Common myeloid progenitor, CD34-positive (primary cell): ENCODE measurements around the gene CHMP1A.
A peak's percentile ranks its signal among the peaks of the same experiment; 100 is the strongest.

Experiments used
- CTCF ChIA-PET: fragments of 350-600 bp; sonication (Branson Sonifier 250); formaldehyde crosslinking; loops from one replicate; lab custom pipeline; 2021; ENCODE audit warnings: antibody characterized with exemption; lab: Charles Lee
- POLR2A ChIA-PET: fragments of 350-600 bp; sonication (Branson Sonifier 250); formaldehyde crosslinking; loops from one replicate; lab custom pipeline; 2021; ENCODE audit warnings: antibody characterized with exemption; lab: Charles Lee
- DNase-seq, 3 donors: peaks; one replicate each; pipeline versions ENCODE4 v3.0.0 to v3.0.0-alpha.2; 2013
- H3K27ac ChIP-seq, 2 experiments: 1 replicate in 1 of 2; 2 replicates in 1 of 2; pipeline ENCODE4 v1.7.0; 2013; ENCODE audit warnings: inconsistent platforms in 2 of 2, low read length in 2 of 2, mild to moderate bottlenecking in 2 of 2, low read depth in 1 of 2, moderate library complexity in 1 of 2; ENCODE audit not compliant: severe bottlenecking in 2 of 2, insufficient read depth in 1 of 2, poor library complexity in 1 of 2
- H3K27me3 ChIP-seq, 5 experiments: replicated peaks in 2 of 5; 1 replicate in 3 of 5; 2 replicates in 2 of 5; pipeline versions ENCODE4 v1.6.1 to v1.7.0; 2013; ENCODE audit warnings: low read length in 4 of 5, mild to moderate bottlenecking in 2 of 5, moderate library complexity in 2 of 5, inconsistent platforms in 1 of 5; ENCODE audit not compliant: insufficient read depth in 5 of 5, control insufficient read depth in 4 of 5
- H3K36me3 ChIP-seq, 4 experiments: 1 replicate in 2 of 4; 2 replicates in 2 of 4; pipeline versions ENCODE4 v1.6.1 to v1.7.0; 2013; ENCODE audit warnings: low read length in 3 of 4, control low read depth in 1 of 4, mild to moderate bottlenecking in 1 of 4; ENCODE audit not compliant: control insufficient read depth in 4 of 4, insufficient read depth in 4 of 4
- H3K4me1 ChIP-seq, 4 experiments: 1 replicate in 3 of 4; 2 replicates in 1 of 4; pipeline versions ENCODE4 v1.6.1 to v1.7.1; 2013; ENCODE audit warnings: low read length in 3 of 4, mild to moderate bottlenecking in 3 of 4, control low read depth in 1 of 4, inconsistent platforms in 1 of 4, moderate library complexity in 1 of 4; ENCODE audit not compliant: control insufficient read depth in 4 of 4, insufficient read depth in 4 of 4; ENCODE audit errors: control extremely low read depth in 1 of 4
- H3K4me3 ChIP-seq, 7 experiments: 1 replicate in 4 of 7; 2 replicates in 3 of 7; pipeline versions ENCODE4 v1.5.1 to v1.7.0; 2013; ENCODE audit warnings: mild to moderate bottlenecking in 7 of 7, low read length in 6 of 7, moderate library complexity in 6 of 7, inconsistent platforms in 2 of 7, low read depth in 2 of 7, control low read depth in 1 of 7; ENCODE audit not compliant: insufficient read depth in 4 of 7, control insufficient read depth in 1 of 7; ENCODE audit errors: extremely low read depth in 1 of 7
- H3K9me3 ChIP-seq, 5 experiments: 1 replicate in 4 of 5; 2 replicates in 1 of 5; pipeline versions ENCODE4 v1.6.1 to v1.7.1; 2013; ENCODE audit warnings: low read length in 4 of 5, mild to moderate bottlenecking in 2 of 5, inconsistent platforms in 1 of 5, low read depth in 1 of 5, moderate library complexity in 1 of 5; ENCODE audit not compliant: control insufficient read depth in 4 of 5, insufficient read depth in 2 of 5; ENCODE audit errors: control extremely low read depth in 1 of 5
- WGBS: methylation state at CpG from one replicate; pipeline ENCODE4 v1.1.5; 2013; ENCODE audit not compliant: insufficient coverage; 5-methylcytosine and 5-hydroxymethylcytosine counted together

CHMP1A gene

DNA sequence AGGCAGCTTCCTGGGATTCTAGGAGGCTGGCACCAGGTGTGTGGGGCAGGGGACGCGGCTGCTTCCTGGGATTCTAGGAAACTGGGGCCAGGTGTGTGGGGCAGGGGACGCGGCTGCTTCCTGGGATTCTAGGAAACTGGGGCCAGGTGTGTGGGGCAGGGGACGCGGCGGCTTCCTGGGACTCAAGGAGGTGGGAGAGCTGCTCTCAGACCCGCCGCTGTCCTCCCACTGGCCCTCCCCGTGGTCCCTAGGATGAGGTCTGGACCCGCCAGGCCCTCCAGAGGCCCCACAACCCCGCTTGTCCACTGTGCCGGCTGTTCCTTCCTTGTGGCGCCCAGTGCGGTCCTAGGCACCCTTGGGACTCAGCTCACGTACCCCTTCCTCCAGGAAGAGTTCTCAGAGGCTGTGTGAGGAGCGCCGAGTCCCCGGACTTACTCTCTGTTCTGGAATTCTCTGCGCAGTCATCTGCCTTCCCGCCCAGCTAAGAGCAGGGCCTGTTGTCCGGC is 43.5 kb downstream of the CHMP1A start:
- ChIA-PET CTCF (interaction anchor here (1.2 to 2.2 kb wide), 5 partner anchors 10 to 16 kb away, joined by 3 to 11 read pairs (median 6); no protein-coding TSS in a partner anchor), POLR2A (no interaction called here)
- H3K36me3 ChIP-seq, result no peaks in the 10 kb centered on the region
- no peak for DNase-seq
- H3K9me3 ChIP-seq, result no peaks in the 10 kb centered on the region
- 96% methylated on average over 22 of the region's 22 CpGs for WGBS
- no peak overlapping the region for H3K4me3 ChIP-seq
- no peak overlapping the region for H3K27ac ChIP-seq
- H3K27me3 ChIP-seq, result no peaks in the 10 kb centered on the region
- H3K4me1 ChIP-seq, result peaks cover 0 to 16% (median 10%) of the 10 kb centered on the region in 4 experiments

DNA sequence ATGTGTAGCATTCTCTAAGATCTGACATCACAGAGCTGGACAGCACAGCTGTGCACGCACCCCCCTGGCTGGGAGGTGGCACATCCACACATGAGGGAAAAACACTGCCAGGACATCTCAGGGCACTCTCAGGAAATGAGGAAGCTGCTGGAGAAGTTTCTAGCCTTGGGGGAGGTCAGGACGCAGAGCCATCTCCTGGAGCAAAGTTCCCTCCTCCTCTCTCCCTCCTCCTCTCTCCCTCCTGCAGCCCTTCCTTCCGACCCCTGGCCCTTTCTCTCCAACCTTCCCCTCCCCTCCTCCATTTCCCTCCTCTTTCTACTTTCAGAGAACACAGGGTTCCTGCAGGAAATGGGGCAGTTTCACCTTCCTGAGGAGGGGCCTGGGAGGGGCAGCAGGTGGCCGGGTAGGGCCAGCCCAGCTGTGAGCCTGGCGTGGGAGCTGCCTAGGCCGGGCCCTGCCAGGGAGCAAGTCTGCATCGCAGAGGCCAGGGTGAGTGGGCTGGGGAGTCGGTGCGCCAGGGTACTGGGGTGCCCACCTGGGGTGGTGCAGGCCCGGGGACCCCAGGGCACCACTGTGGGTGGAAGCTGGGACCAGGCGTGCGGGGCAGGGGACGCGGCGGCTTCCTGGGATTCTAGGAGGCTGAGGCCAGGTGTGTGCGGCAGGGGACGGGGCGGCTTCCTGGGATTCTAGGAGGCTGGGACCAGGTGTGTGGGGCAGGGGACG is 44.1 kb downstream of the CHMP1A start, which contains the start of gene DPEP1:
TSS of gene DPEP1 (plus strand) at position 412 of the 723 bp plus-strand sequence. CDS start 16,769 bp downstream, outside the sequence.
- POLR2A ChIA-PET, result no interaction called here
- peak in 2 of 3 donors; percentile 9 to 29 for DNase-seq
- WGBS, result 63% methylated on average over 13 of the region's 19 CpGs

DNA sequence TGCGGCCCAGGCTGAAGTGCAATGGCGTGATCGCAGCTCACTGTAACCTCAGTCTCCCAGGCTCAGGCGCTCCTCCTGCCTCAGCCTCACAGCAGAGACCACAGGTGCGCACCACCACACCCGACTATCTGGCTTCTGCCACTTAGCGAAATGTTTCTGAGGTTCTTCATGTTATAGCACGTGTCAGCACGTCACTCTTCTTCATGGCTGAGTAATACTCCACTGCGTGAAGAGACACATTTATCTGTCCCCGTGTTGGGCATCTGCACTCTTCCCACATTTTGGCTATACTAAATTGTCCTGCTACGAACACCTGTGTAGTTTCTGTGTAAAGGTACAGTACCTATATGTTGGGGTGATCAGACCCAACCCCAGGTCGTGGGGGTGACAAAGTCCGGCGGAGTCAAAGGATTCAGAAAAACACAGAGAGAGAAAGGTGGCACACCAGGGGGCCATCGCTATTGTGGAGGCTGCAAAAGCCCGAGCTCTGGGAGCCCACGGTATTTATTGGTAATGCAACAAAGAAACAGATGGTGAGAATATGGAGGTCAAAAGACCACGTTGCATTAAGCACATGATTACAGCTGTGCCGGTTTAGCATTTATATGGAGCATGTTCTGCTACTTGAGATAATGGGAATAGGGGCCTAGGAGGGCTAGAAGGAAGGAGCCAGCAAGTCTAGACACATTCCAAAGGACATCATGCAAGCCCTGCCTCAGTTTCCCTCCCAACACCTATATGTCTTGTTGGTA is 44.9 kb downstream of the CHMP1A start:
- no peaks in the 10 kb centered on the region for H3K27me3 ChIP-seq
- DNase-seq, result no peak
- ChIA-PET POLR2A (no interaction called here), CTCF (interaction anchor here (0.7 to 1.6 kb wide), 5 partner anchors 9 to 46 kb away, joined by 3 to 5 read pairs (median 4); partner anchors contain the start of genes CHMP1A and SPATA33)
- H3K36me3 ChIP-seq, result no peaks in the 10 kb centered on the region
- 99% methylated on average over 16 of the region's 20 CpGs for WGBS
- no peak overlapping the region for H3K27ac ChIP-seq
- no peaks in the 10 kb centered on the region for H3K9me3 ChIP-seq
- peaks cover 0 to 16% (median 10%) of the 10 kb centered on the region in 4 experiments for H3K4me1 ChIP-seq
- H3K4me3 ChIP-seq, result no peak overlapping the region

More for the DNA sequence above, 44.1 kb downstream of the CHMP1A start, which contains the start of gene DPEP1:
- H3K27ac ChIP-seq, result no peak within 1 kb of the TSS
- no peaks in the 10 kb centered on the region for H3K27me3 ChIP-seq
- H3K36me3 ChIP-seq, result no peaks in the 10 kb centered on the region
- H3K9me3 ChIP-seq, result no peaks in the 10 kb centered on the region
- CTCF ChIA-PET, result interaction anchor here (0.7 to 2.2 kb wide), 4 partner anchors 8 to 11 kb away, joined by 3 to 7 read pairs (median 4); no protein-coding TSS in a partner anchor
- no peak within 1 kb of the TSS for H3K4me3 ChIP-seq
- H3K4me1 ChIP-seq, result peaks cover 0 to 16% (median 10%) of the 10 kb centered on the region in 4 experiments

DNA sequence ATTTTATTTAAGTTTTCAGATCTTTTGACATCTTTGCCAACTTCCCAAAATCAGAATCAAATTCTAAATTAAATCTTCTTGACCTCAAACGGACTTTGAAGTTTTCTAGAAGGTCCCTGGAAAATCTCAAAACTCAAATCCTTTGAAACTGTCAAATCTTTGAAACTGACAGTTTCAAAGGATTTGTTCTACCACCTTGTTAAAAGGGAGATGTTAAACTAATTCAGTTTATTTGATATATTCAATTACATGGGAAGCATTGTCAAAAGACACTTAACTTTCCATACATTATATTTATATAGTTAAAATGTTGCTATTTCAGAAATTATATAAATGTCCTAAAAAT is 47.4 kb downstream of the CHMP1A start:
- H3K9me3 ChIP-seq, result no peaks in the 10 kb centered on the region
- 100% methylated on average over 1 of the region's 1 CpG for WGBS
- no peak overlapping the region for H3K4me3 ChIP-seq
- H3K4me1 ChIP-seq, result peaks cover 0 to 16% (median 10%) of the 10 kb centered on the region in 4 experiments
- H3K27ac ChIP-seq, result no peak overlapping the region
- CTCF ChIA-PET, result no interaction called here
- no peak for DNase-seq
- POLR2A ChIA-PET, result no interaction called here
- H3K36me3 ChIP-seq, result no peaks in the 10 kb centered on the region
- no peaks in the 10 kb centered on the region for H3K27me3 ChIP-seq

DNA sequence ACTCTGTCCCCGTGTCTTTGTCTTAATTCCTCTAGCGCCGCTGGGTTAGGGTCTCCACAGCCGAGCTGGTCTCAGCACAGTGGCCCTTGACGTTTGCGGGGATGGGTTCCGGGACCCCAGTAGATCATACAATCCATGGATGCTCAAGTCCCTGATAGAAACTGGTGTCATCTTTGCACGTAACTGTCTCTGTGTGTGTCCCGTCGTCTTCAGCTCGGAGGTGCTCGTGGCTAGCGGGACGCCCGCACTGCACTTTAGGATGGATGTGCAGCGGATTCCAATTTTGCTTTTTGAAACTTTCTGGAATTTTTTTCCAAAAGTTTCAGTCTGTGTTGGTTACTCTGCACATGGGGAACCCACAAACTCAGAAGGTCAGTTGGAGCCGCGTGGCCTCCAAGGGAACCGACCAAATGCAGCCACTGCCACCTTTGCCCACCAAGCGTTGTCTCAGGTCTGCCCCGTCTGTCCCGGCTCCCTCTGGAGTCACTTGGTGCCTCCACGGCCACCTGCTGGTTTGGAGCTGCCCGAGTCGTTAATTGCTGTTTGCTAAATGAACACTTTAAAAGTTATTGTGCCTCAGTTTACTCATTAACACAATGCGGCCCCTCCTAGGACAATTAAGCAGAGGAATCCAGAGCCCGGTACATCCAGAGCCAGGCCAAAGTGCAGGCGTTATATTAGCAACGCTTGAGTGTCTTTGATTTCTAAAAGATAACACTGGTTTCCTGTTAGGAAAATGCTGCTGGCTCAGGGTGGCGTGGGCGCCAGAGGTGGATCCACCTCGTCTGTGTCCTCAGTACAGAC is 49.4 kb downstream of the CHMP1A start:
- H3K36me3 ChIP-seq, result no peaks in the 10 kb centered on the region
- peaks cover 0 to 7% (median 4%) of the 10 kb centered on the region in 4 experiments for H3K4me1 ChIP-seq
- DNase-seq, result no peak
- CTCF ChIA-PET, result no interaction called here
- POLR2A ChIA-PET, result no interaction called here
- no peak overlapping the region for H3K27ac ChIP-seq
- H3K9me3 ChIP-seq, result no peaks in the 10 kb centered on the region
- H3K27me3 ChIP-seq, result no peaks in the 10 kb centered on the region
- no peak overlapping the region for H3K4me3 ChIP-seq
- 96% methylated on average over 32 of the region's 32 CpGs for WGBS

DNA sequence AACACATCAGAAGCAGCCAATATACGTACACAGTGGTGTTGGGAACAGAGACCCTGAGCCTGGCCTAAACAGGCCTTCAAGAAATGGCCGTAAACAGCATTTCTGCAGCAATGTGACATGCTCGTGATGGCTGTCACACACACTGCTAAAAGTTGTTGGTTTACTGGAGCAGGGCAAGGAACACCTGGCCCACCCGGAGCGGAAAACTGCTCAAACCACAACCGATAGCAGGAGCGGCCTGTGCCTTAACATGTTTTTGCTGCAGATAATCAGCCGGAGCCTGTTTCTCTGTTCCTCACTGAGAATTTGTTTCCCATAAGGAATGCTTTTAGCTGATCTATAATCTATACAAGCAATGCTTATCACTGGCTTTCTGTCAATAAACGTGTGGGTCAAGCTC is 50.1 kb downstream of the CHMP1A start:
- ChIA-PET CTCF (no interaction called here), POLR2A (no interaction called here)
- Histone ChIP-seq H3K4me1 (peaks cover 0 to 8% (median 5%) of the 10 kb centered on the region in 4 experiments), H3K27me3 (no peaks in the 10 kb centered on the region), H3K4me3 (no peak overlapping the region), H3K27ac (no peak overlapping the region), H3K9me3 (no peaks in the 10 kb centered on the region), H3K36me3 (no peaks in the 10 kb centered on the region)
- 96% methylated on average over 8 of the region's 9 CpGs for WGBS
- no peak for DNase-seq
